T47D (cell line): ENCODE data around the gene PLIN3.
A peak's percentile ranks its signal among the peaks of the same experiment; 100 is the strongest.
"Not testable (repeated sequence)": the region's sequence is repeated elsewhere in the genome, so short reads cannot be mapped to it uniquely, and the experiment has no call there.

Experiments used
- DNase-seq, 2 experiments: peaks; one replicate each; pipeline versions ENCODE4 v3.0.0 to v3.0.0-alpha.2; 2011 to 2012; ENCODE audit warnings: low read depth in 1 of 2, low spot score in 1 of 2
- JUND ChIP-seq: IDR thresholded peaks from 2 replicates; pipeline ENCODE4 v1.6.1; 2012; ENCODE audit warnings: low read depth
- in situ Hi-C: cut with HindIII; loops from 2 replicates; pipeline ENCODE4 v1.10.0; 2016; ENCODE audit warnings: low sequenced_read_pairs, low pct_unique_long_range_greater_than_20kb

PLIN3 gene

GRCh38 chr19:4908781-4909155 is 41.3 kb upstream of the PLIN3 start:
- DNase-seq = peak in 1 of 2 experiments; percentile 75
- in situ Hi-C loops = no loop called here
- TF ChIP-seq JUND = no peak

DNA sequence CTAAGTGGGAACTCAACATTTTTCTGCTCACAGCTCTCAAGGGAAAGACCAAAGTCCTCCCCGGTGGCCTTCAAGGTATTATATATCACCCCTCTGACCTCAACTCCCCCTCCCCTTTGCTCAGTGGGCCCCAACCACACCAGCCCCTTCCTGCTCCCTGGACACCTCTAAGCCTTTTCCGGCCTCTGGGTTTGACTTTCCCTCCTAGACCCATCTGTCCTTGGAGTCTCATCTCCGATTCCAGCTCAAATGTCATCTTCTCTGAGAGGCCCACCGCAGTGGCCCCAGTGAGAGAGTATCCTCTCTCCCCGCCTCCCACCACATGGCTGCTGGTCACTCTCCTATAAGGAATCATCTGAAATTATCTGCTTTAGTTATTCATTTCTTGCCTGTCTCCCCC is 40.9 kb upstream of the PLIN3 start:
- in situ Hi-C loops = no loop called here
- no peak for TF ChIP-seq JUND
- no peak for DNase-seq

DNA sequence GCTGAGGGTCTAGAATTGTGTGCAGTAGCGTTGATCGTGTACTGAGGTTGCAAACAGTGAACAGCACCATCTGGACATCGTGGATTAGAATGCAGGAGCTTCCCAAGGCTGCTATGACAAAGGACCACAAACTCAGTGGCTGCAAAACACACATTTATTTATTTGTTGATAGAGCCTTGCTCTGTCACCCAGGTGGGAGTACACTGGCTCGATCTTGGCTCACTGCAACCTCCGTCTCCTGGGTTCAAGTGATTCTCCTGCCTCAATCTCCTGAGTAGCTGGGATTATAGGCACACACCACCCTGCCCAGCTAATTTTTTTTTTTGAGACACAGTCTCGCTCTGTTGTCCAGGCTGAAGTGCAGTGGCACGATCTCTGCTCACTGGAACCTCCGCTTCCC is 39.5 kb upstream of the PLIN3 start:
- no peak for TF ChIP-seq JUND
- in situ Hi-C loops = no loop called here
- DNase-seq = no peak

GRCh38 chr19:4904481-4904880 is 37.0 kb upstream of the PLIN3 start:
- TF ChIP-seq JUND = no peak
- in situ Hi-C loops = no loop called here
- no peak for DNase-seq

GRCh38 chr19:4902796-4903195 is 35.3 kb upstream of the PLIN3 start, which contains the start of gene ARRDC5:
Gene ARRDC5, minus strand, starts transcription at chr19:4902896. Its CDS starts 71 bp downstream, at chr19:4902825.
- TF ChIP-seq JUND = no peak
- DNase-seq = no peak
- in situ Hi-C loops = no loop called here

DNA sequence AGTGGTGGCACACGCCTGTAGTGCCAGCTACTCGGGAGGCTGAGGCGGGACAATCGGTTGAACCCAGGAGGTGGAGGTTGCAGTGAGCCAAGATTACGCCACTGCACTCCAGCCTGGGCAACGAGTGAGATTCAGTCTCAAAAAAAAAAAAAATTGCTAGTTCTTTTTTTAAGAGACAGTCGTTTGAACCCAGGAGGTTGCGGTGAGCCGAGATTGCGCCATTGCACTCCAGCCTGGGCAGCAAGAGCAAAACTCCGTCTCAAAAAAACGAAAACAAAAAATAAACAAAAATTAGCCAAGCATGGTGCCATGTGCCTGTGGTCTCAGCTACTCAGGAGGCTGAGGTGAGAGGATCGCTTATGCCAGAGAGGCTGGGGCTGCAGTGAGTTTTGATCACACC is 33.4 kb upstream of the PLIN3 start:
- in situ Hi-C loops = not testable (repeated sequence)

GRCh38 chr19:4897146-4897545 is 29.7 kb upstream of the PLIN3 start:
- DNase-seq = no peak
- no peak for TF ChIP-seq JUND
- in situ Hi-C loops = no loop called here

More for the DNA sequence above, 33.4 kb upstream of the PLIN3 start:
- not testable (repeated sequence) for DNase-seq

DNA sequence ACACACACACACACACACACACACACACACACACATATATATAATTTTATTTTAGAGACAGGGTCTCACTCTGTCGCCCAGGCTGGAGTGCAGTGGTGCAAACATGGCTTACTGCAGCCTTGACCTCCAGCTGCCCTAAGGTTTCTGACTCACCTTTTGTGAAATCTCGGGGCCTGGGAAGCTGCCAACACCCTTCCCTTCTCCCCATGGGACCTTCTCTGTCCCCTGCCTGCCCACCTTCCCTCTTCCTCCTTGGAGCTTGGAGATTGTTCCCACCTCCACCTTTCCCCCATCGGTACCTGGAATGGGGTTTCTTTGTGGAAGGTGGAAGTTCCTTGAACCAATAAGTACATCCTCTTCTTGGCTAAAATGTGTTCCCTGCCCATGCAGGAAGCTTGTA is 28.9 kb upstream of the PLIN3 start:
- TF ChIP-seq JUND = no peak
- in situ Hi-C loops = no loop called here
- no peak for DNase-seq

DNA sequence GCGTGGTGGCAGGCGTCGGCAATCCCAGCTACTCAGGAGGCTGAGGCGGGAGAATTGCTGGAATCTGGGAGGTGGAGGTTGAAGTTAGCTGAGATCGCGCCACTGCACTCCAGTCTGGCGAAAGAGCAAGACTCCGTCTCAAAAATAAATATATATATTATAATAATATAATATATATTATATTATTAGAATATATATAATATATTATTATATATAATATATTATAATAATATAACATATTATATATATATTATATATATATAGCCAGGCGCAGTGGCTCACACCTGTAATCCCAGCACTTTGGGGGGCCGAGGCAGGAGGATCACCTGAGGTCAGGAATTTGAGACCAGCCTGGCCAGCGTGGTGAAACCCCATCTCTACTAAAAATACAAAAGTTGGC is 25.5 kb upstream of the PLIN3 start:
- DNase-seq, in situ Hi-C loops: not testable (repeated sequence)

DNA sequence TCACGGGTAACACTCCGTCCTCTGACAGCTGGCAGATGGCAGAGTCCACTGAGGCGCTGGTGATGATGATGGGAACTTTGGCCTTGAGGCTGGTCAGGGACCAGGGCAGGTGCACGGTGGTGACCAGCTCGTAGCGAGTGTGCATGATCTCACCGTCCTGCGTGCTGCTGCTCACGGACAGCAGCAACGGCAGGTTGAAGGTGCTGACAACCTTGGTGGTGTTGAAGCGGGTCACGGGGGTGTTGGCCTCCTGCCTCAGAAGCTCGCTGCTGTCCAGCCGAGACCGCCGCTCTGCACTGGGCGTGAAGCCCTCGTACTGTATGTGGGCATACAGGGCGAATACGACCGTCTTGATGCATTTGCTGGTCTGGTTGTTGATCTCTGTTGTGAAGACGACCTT is 23.6 kb upstream of the PLIN3 start:
- in situ Hi-C loops = no loop called here
- TF ChIP-seq JUND = no peak
- DNase-seq = no peak

- in situ Hi-C loops = no loop called here
- DNase-seq = no peak
- TF ChIP-seq JUND = no peak
Observed at GRCh38 chr19:4889034-4889815, 21.8 kb upstream of the PLIN3 start.

- in situ Hi-C loops, DNase-seq: not testable (repeated sequence)
Observed at GRCh38 chr19:4887803-4888202, 20.3 kb upstream of the PLIN3 start.

DNA sequence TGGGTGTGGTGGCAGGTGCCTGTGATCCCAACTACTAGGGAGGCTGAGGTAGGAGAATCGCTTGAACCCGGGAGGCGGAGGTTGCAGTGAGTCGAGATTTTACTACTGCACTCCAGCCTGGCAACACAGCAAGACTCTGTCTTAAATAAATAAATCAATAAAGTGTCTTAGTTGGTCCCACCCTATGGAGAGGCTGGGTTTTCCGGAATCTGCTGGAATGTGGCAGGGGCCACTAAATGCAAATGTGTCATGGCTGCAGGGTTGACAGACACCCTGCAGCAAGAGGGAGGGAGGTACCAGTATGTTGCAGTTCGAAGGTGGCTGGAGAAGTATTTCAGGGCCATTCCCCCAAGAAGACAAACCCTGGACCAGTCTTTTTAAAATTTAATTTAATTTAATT is 17.5 kb upstream of the PLIN3 start:
- DNase-seq, in situ Hi-C loops: not testable (repeated sequence)

- DNase-seq, in situ Hi-C loops: not testable (repeated sequence)
Observed at GRCh38 chr19:4882874-4883273, 15.4 kb upstream of the PLIN3 start.
